Central memory CD8-positive, alpha-beta T cell (primary cell): Measurements from ENCODE around the gene CYBC1.

Experiments used
- ATAC-seq: fragments of 150-1000 bp; cut with Tn5 transposase; replicated peaks from 2 replicates; pipeline ENCODE4 v1.10.0; 2022; ENCODE audit warnings: mild to moderate bottlenecking, moderate FRiP score, moderate number of reproducible peaks; ENCODE audit not compliant: poor library complexity, severe bottlenecking; ENCODE audit errors: extremely low read depth
- DNase-seq, 2 donors: peaks; one replicate each; pipeline ENCODE4 v3.0.0; 2021; ENCODE audit warnings: low spot score in 2 of 2
- H3K27ac Mint-ChIP-seq: one replicate; pipeline ENCODE4 v1.8.0; 2022; ENCODE audit warnings: low read depth, mild to moderate bottlenecking, moderate library complexity, mixed read lengths
- H3K27me3 Mint-ChIP-seq: one replicate; pipeline ENCODE4 v1.8.0; 2022; ENCODE audit warnings: mixed read lengths
- H3K36me3 Mint-ChIP-seq: one replicate; pipeline ENCODE4 v1.8.0; 2022; ENCODE audit warnings: mild to moderate bottlenecking, moderate library complexity, mixed read lengths; ENCODE audit not compliant: insufficient read depth
- H3K4me1 Mint-ChIP-seq: one replicate; pipeline ENCODE4 v1.8.0; 2022; ENCODE audit warnings: mixed read lengths
- H3K4me3 Mint-ChIP-seq: one replicate; pipeline ENCODE4 v1.8.0; 2022; ENCODE audit warnings: mild to moderate bottlenecking, moderate library complexity, mixed read lengths
- H3K9me3 Mint-ChIP-seq: one replicate; pipeline ENCODE4 v1.8.0; 2022; ENCODE audit warnings: mixed read lengths

Gene CYBC1

GRCh38 chr17:82405051-82405450 lies 45.5 kb downstream of the CYBC1 start:
- peaks cover 20% of the 10 kb centered on the region for H3K4me1 Mint-ChIP-seq
- H3K9me3 Mint-ChIP-seq: no peaks in the 10 kb centered on the region
- no peaks in the 10 kb centered on the region for H3K27me3 Mint-ChIP-seq
- DNase-seq (no peak), ATAC-seq (no peak)
- H3K36me3 Mint-ChIP-seq: peaks cover 19% of the 10 kb centered on the region
- H3K27ac Mint-ChIP-seq: no peak overlapping the region
- no peak overlapping the region for H3K4me3 Mint-ChIP-seq

- Mint-ChIP-seq H3K27ac (no peak overlapping the region), H3K9me3 (no peaks in the 10 kb centered on the region), H3K4me1 (peaks cover 20% of the 10 kb centered on the region), H3K36me3 (peaks cover 20% of the 10 kb centered on the region), H3K27me3 (no peaks in the 10 kb centered on the region), H3K4me3 (no peak overlapping the region)
- DNase-seq (no peak), ATAC-seq (no peak)
Measured at GRCh38 chr17:82403662-82404660, 46.6 kb downstream of the CYBC1 start.

GRCh38 chr17:82402865-82403264 lies 47.7 kb downstream of the CYBC1 start:
- no peak for ATAC-seq
- H3K27ac Mint-ChIP-seq: no peak overlapping the region
- no peak for DNase-seq

GRCh38 chr17:82400830-82401229 lies 49.7 kb downstream of the CYBC1 start:
- ATAC-seq (peak; percentile 67), DNase-seq (peak in 1 of 2 donors; percentile 18)
- Mint-ChIP-seq H3K4me1 (peaks cover 10% of the 10 kb centered on the region), H3K4me3 (peak overlapping the region; percentile 81), H3K36me3 (peaks cover 18% of the 10 kb centered on the region), H3K9me3 (no peaks in the 10 kb centered on the region), H3K27ac (peak overlapping the region; percentile 89), H3K27me3 (no peaks in the 10 kb centered on the region)

More at GRCh38 chr17:82402865-82403264, 47.7 kb downstream of the CYBC1 start:
- Mint-ChIP-seq H3K4me1 (peaks cover 14% of the 10 kb centered on the region), H3K36me3 (peaks cover 20% of the 10 kb centered on the region), H3K9me3 (no peaks in the 10 kb centered on the region), H3K4me3 (no peak overlapping the region), H3K27me3 (no peaks in the 10 kb centered on the region)

- Mint-ChIP-seq H3K27ac (peak overlapping the region; percentile 89), H3K27me3 (no peaks in the 10 kb centered on the region), H3K4me1 (peaks cover 10% of the 10 kb centered on the region), H3K36me3 (peaks cover 18% of the 10 kb centered on the region), H3K9me3 (no peaks in the 10 kb centered on the region), H3K4me3 (peak overlapping the region; percentile 81)
- no peak for DNase-seq
- no peak for ATAC-seq
Measured at GRCh38 chr17:82400206-82400605, 50.3 kb downstream of the CYBC1 start.

GRCh38 chr17:82399601-82400101 lies 50.9 kb downstream of the CYBC1 start:
- no peak for ATAC-seq
- peaks cover 22% of the 10 kb centered on the region for H3K36me3 Mint-ChIP-seq
- no peak overlapping the region for H3K4me3 Mint-ChIP-seq
- no peaks in the 10 kb centered on the region for H3K9me3 Mint-ChIP-seq
- H3K27me3 Mint-ChIP-seq: no peaks in the 10 kb centered on the region
- DNase-seq: no peak
- H3K27ac Mint-ChIP-seq: no peak overlapping the region
- H3K4me1 Mint-ChIP-seq: peaks cover 10% of the 10 kb centered on the region

- peaks cover 19% of the 10 kb centered on the region for H3K36me3 Mint-ChIP-seq
- no peak for DNase-seq
- no peaks in the 10 kb centered on the region for H3K27me3 Mint-ChIP-seq
- ATAC-seq: no peak
- peaks cover 10% of the 10 kb centered on the region for H3K4me1 Mint-ChIP-seq
- H3K9me3 Mint-ChIP-seq: no peaks in the 10 kb centered on the region
- H3K4me3 Mint-ChIP-seq: no peak overlapping the region
- H3K27ac Mint-ChIP-seq: no peak overlapping the region
Measured at GRCh38 chr17:82399041-82399441, 51.5 kb downstream of the CYBC1 start.

GRCh38 chr17:82397449-82398335 lies 52.9 kb downstream of the CYBC1 start:
- DNase-seq (no peak), ATAC-seq (no peak)
- no peaks in the 10 kb centered on the region for H3K9me3 Mint-ChIP-seq
- H3K27ac Mint-ChIP-seq: no peak overlapping the region
- peaks cover 10% of the 10 kb centered on the region for H3K4me1 Mint-ChIP-seq
- peaks cover 12% of the 10 kb centered on the region for H3K36me3 Mint-ChIP-seq
- no peak overlapping the region for H3K4me3 Mint-ChIP-seq
- no peaks in the 10 kb centered on the region for H3K27me3 Mint-ChIP-seq

- no peaks in the 10 kb centered on the region for H3K9me3 Mint-ChIP-seq
- no peaks in the 10 kb centered on the region for H3K27me3 Mint-ChIP-seq
- no peak for DNase-seq
- no peak overlapping the region for H3K4me3 Mint-ChIP-seq
- peaks cover 8% of the 10 kb centered on the region for H3K4me1 Mint-ChIP-seq
- no peak for ATAC-seq
- H3K27ac Mint-ChIP-seq: no peak overlapping the region
- peaks cover 8% of the 10 kb centered on the region for H3K36me3 Mint-ChIP-seq
Measured at GRCh38 chr17:82396601-82397435, 53.7 kb downstream of the CYBC1 start.

GRCh38 chr17:82394278-82394677 lies 56.3 kb downstream of the CYBC1 start:
- Mint-ChIP-seq H3K9me3 (no peaks in the 10 kb centered on the region), H3K27me3 (no peaks in the 10 kb centered on the region), H3K4me1 (no peaks in the 10 kb centered on the region), H3K36me3 (peaks cover 5% of the 10 kb centered on the region), H3K27ac (no peak overlapping the region), H3K4me3 (no peak overlapping the region)
- ATAC-seq (no peak), DNase-seq (no peak)

- ATAC-seq (no peak), DNase-seq (no peak)
- no peak overlapping the region for H3K27ac Mint-ChIP-seq
- no peaks in the 10 kb centered on the region for H3K27me3 Mint-ChIP-seq
- no peaks in the 10 kb centered on the region for H3K9me3 Mint-ChIP-seq
- H3K36me3 Mint-ChIP-seq: peaks cover 5% of the 10 kb centered on the region
- no peak overlapping the region for H3K4me3 Mint-ChIP-seq
- no peaks in the 10 kb centered on the region for H3K4me1 Mint-ChIP-seq
Measured at GRCh38 chr17:82392941-82393340, 57.6 kb downstream of the CYBC1 start.
